Ovary (tissue), 9 donors: ENCODE results near the gene CTAG1B. TPM values are rescaled to one million over a fixed set of nuclear protein-coding genes. Genes with fewer than 3 reads are reported as not detected.
"Not testable (repeated sequence)": the region's sequence is repeated elsewhere in the genome, so short reads cannot be mapped to it uniquely, and the experiment has no call there.

Experiments used
- DNase-seq, 5 donors: peaks; one replicate each; pipeline ENCODE4 v3.0.0-alpha.2; 2019 to 2020
- H3K27ac ChIP-seq, 2 donors: fragments of 200-600 bp; one replicate each; pipeline versions ENCODE4 v1.5.1 to v1.8.0; 2019 to 2022
- H3K27me3 ChIP-seq: fragments of 200-600 bp; one replicate; pipeline ENCODE4 v1.8.0; 2022
- H3K36me3 ChIP-seq: fragments of 200-600 bp; sonication (generic); one replicate; pipeline ENCODE4 v1.5.1; 2019
- H3K4me1 ChIP-seq: one replicate; pipeline ENCODE4 v1.8.1; 2013; ENCODE audit warnings: mild to moderate bottlenecking, moderate library complexity; ENCODE audit not compliant: insufficient read depth
- H3K4me3 ChIP-seq: fragments of 200-600 bp; sonication (generic); one replicate; pipeline ENCODE4 v1.5.1; 2017
- H3K9me3 ChIP-seq, 2 donors: fragments of 200-600 bp in 1 of 2; sonication (generic) in 1 of 2; one replicate each; pipeline versions ENCODE4 v1.5.1 to v1.8.1; 2013 to 2019; ENCODE audit warnings: mild to moderate bottlenecking in 1 of 2, moderate library complexity in 1 of 2
- CTCF ChIP-seq, 3 donors: fragments of 450-650 bp in 2 of 3; fragments of 200-600 bp in 1 of 3; IDR thresholded peaks; one replicate each; pipeline versions ENCODE4 v1.5.1 to v1.8.0; 2016 to 2022; ENCODE audit warnings: antibody characterized with exemption in 3 of 3, mild to moderate bottlenecking in 1 of 3
- EP300 ChIP-seq: sonication (generic); formaldehyde crosslinking; IDR thresholded peaks from one replicate; pipeline ENCODE4 v1.6.1; 2017; ENCODE audit warnings: antibody characterized with exemption
- POLR2A ChIP-seq: fragments of 450-650 bp; IDR thresholded peaks from one replicate; pipeline ENCODE4 v1.6.1; 2017; ENCODE audit warnings: antibody characterized with exemption, mild to moderate bottlenecking, moderate library complexity
- WGBS, 3 donors: extraction: QIAGEN DNeasy Blood & Tissue Kit in 1 of 3; methylation state at CpG; one replicate each; pipeline versions ENCODE4 v1.1.5 to v1.1.7; 2013 to 2017; 5-methylcytosine and 5-hydroxymethylcytosine counted together
- intact Hi-C, 4 donors: fragments of 100-400 bp; cut with DNase I; formaldehyde crosslinking; loops; one replicate each; pipeline versions ENCODE4 v1.11.0 to v1.15.1; 2022 to 2023
- polyA plus RNA-seq, 2 donors: library from polyadenylated mRNA; stranded (reverse); fragments of 200-250 nt in 1 of 2; fragments of 350-450 nt in 1 of 2; fragmentation: Illumina TruSeq in 1 of 2; extraction: RNeasy Lipid Tissue Mini Kit (QIAGEN cat#74804) in 1 of 2; gene quantifications; one replicate each; pipeline ENCODE4 v1.2.3, GENCODE V29; 2013 to 2014
- total RNA-seq, 7 donors: library from RNA; depleted of rRNA in 2 of 7; stranded (reverse); fragments of >200 nt in 2 of 7; fragmentation: NEBNext Ultra II Directional in 3 of 7; extraction: Animal tissue kit (Norgen Biotek cat#: 25700) in 3 of 7; gene quantifications; one replicate each; pipeline versions ENCODE4 v1.1.0 to v1.2.4, GENCODE V29; 2016 to 2023
- donor health status: DM: no; HTN: no; CAD: no; lungs with moderate emphysema.
- donor health status: DM: no; HTN: no; CAD: no.
- donor health status: Bipolar disorder and iron deficiency.
- donor health status: DM: yes; HTN: yes; CAD: no.
- donor health status: DM: no; HTN: no; CAD: no.
- donor health status: DM: yes; HTN: yes; CAD: no.

Gene CTAG1B
- total and polyA plus RNA-seq, 9 donors: 0.15 TPM; not detected in 8

- H3K36me3 ChIP-seq, intact Hi-C loops, H3K27me3 ChIP-seq, H3K9me3 ChIP-seq, H3K4me1 ChIP-seq, H3K27ac ChIP-seq, H3K4me3 ChIP-seq, DNase-seq: not testable (repeated sequence)
- WGBS, 3 donors: 35% methylated on average over 4 of the region's 11 CpGs; no CpG with 5 or more reads in 2 of the 3 donors
Observed at GRCh38 chrX:154620767-154621414, 1.8 kb upstream of the CTAG1B start.

- H3K27ac ChIP-seq, DNase-seq, H3K9me3 ChIP-seq, H3K36me3 ChIP-seq, H3K4me3 ChIP-seq, H3K4me1 ChIP-seq, H3K27me3 ChIP-seq, intact Hi-C loops: not testable (repeated sequence)
- 28 to 33% methylated on average over 5 to 8 of the region's 12 CpGs; no CpG with 5 or more reads in 1 of the 3 donors for WGBS, 3 donors
Observed at GRCh38 chrX:154613586-154613985, 5.5 kb downstream of the CTAG1B start.

- intact Hi-C loops: not testable (repeated sequence)
Observed at GRCh38 chrX:154611146-154611545, 7.9 kb downstream of the CTAG1B start.

GRCh38 chrX:154608823-154609222, 10.3 kb downstream of the CTAG1B start:
- H3K9me3 ChIP-seq, H3K4me3 ChIP-seq, H3K36me3 ChIP-seq, H3K4me1 ChIP-seq, H3K27ac ChIP-seq, DNase-seq, intact Hi-C loops, H3K27me3 ChIP-seq: not testable (repeated sequence)
- 71 to 79% (median 78%) methylated on average over 12 of the region's 12 CpGs for WGBS, 3 donors

More at GRCh38 chrX:154611146-154611545, 7.9 kb downstream of the CTAG1B start:
- not testable (repeated sequence) for H3K4me3 ChIP-seq, H3K36me3 ChIP-seq, H3K9me3 ChIP-seq, DNase-seq, H3K27me3 ChIP-seq, H3K4me1 ChIP-seq, H3K27ac ChIP-seq
- WGBS, 3 donors: 86 to 90% (median 87%) methylated on average over 12 of the region's 12 CpGs

- DNase-seq, H3K4me1 ChIP-seq, intact Hi-C loops, H3K27ac ChIP-seq, H3K27me3 ChIP-seq, H3K4me3 ChIP-seq, H3K9me3 ChIP-seq, H3K36me3 ChIP-seq: not testable (repeated sequence)
- 81 to 86% (median 83%) methylated on average over 11 of the region's 11 CpGs for WGBS, 3 donors
Observed at GRCh38 chrX:154607976-154608375, 11.1 kb downstream of the CTAG1B start.

GRCh38 chrX:154607370-154607769, 11.7 kb downstream of the CTAG1B start:
- Histone ChIP-seq H3K36me3 (no peaks in the 10 kb centered on the region), H3K4me1 (no peaks in the 10 kb centered on the region), H3K9me3 (no peaks in the 10 kb centered on the region), H3K27me3 (no peaks in the 10 kb centered on the region), H3K27ac (no peak overlapping the region), H3K4me3 (no peak overlapping the region)
- DNase-seq: peak in 1 of 5 donors; percentile 6
- WGBS, 3 donors: 72 to 81% (median 75%) methylated on average over 6 of the region's 6 CpGs
- no peak for TF ChIP-seq EP300
- TF ChIP-seq POLR2A: no peak
- TF ChIP-seq CTCF (IDR thresholded peaks at IDR 0.05): no peak
- intact Hi-C loops: no loop called here

GRCh38 chrX:154605566-154605965, 13.5 kb downstream of the CTAG1B start:
- H3K36me3 ChIP-seq: no peaks in the 10 kb centered on the region
- no peaks in the 10 kb centered on the region for H3K9me3 ChIP-seq
- 72 to 85% (median 75%) methylated on average over 6 of the region's 6 CpGs for WGBS, 3 donors
- H3K27me3 ChIP-seq: no peaks in the 10 kb centered on the region
- no peaks in the 10 kb centered on the region for H3K4me1 ChIP-seq
- no peak for DNase-seq
- H3K4me3 ChIP-seq: no peak overlapping the region
- no peak overlapping the region for H3K27ac ChIP-seq
- intact Hi-C loops: no loop called here
- no peak for TF ChIP-seq POLR2A
- TF ChIP-seq CTCF (IDR thresholded peaks at IDR 0.05): no peak
- no peak for TF ChIP-seq EP300
